Medulla oblongata (tissue), 1 donor: ENCODE measurements around the gene IGSF8.

Experiments used
- DNase-seq: peaks from one replicate; pipeline ENCODE4 v3.0.0-alpha.2; 2015; ENCODE audit errors: extremely low spot score

IGSF8 gene

GRCh38 chr1:160104486-160104885, 6.1 kb upstream of the IGSF8 start:
- peak; percentile 66 for DNase-seq

- peak; percentile 74 for DNase-seq
Measured at GRCh38 chr1:160103658-160104408, 5.4 kb upstream of the IGSF8 start.

- DNase-seq: peak; percentile 49
Measured at GRCh38 chr1:160101717-160102522, 3.5 kb upstream of the IGSF8 start.

GRCh38 chr1:160101037-160101716, 2.8 kb upstream of the IGSF8 start:
- peak; percentile 97 for DNase-seq

- DNase-seq: no peak
Measured at GRCh38 chr1:160099716-160100375, 1.4 kb upstream of the IGSF8 start.

- DNase-seq: peak; percentile 97
Measured at GRCh38 chr1:160098852-160099561, 588 bp upstream of the IGSF8 start.

- peak; percentile 41 for DNase-seq
Measured at GRCh38 chr1:160097151-160097910, 1.1 kb downstream of the IGSF8 start.

GRCh38 chr1:160096274-160097116, 1.9 kb downstream of the IGSF8 start:
- DNase-seq: peak; percentile 43

- peak; percentile 93 for DNase-seq
Measured at GRCh38 chr1:160095382-160096105, 2.9 kb downstream of the IGSF8 start.

- DNase-seq: no peak
Measured at GRCh38 chr1:160094806-160095205, 3.6 kb downstream of the IGSF8 start.

- DNase-seq: no peak
Measured at GRCh38 chr1:160094291-160094625, 4.2 kb downstream of the IGSF8 start.

GRCh38 chr1:160093624-160094290, 4.7 kb downstream of the IGSF8 start:
- DNase-seq: no peak

- no peak for DNase-seq
Measured at GRCh38 chr1:160093069-160093395, 5.4 kb downstream of the IGSF8 start.

- DNase-seq: no peak
Measured at GRCh38 chr1:160092366-160093068, 5.9 kb downstream of the IGSF8 start.

- DNase-seq: no peak
Measured at GRCh38 chr1:160091666-160092223, 6.7 kb downstream of the IGSF8 start.

- DNase-seq: no peak
Measured at GRCh38 chr1:160090760-160091159, 7.7 kb downstream of the IGSF8 start.

- DNase-seq: no peak
Measured at GRCh38 chr1:160089883-160090282, 8.5 kb downstream of the IGSF8 start.
